ENCODE data around the gene SLIT2. TPM values are rescaled to one million over a fixed set of nuclear protein-coding genes. Genes with fewer than 3 reads are reported as not detected.

The SLIT2 gene
- total and polyA plus RNA-seq, 11 donors = 0.99 to 19.4 (median 4.0) TPM

DNA sequence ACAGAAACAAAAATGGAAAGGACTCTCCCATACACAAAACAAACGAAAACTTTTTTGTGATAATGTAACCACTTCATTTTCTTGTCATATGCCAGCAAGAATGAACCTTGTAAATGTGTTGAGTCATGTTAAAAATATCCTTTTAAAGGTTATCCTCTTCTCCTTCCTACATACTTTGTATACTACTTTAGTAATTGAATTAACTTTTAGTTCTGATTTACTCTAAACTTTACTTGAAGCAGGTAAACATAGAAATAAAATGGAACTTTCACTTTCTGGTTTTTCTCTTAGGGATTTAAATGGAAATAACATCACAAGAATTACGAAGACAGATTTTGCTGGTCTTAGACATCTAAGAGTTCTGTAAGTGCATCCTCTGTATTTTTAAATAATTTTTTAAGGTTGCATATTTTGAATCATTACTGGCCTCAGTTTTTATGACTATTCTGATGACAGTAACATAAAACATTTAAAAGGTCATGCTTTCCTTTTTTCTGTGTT, 4.7 kb downstream of the SLIT2 start:
- H3K4me1 ChIP-seq = peaks cover 0 to 38% (median 12%) of the 10 kb centered on the region in 12 donors
- ATAC-seq (no peak), DNase-seq (no peak)
- peaks cover 6 to 64% (median 32%) of the 10 kb centered on the region in 9 donors for H3K27me3 ChIP-seq
- no peak for TF ChIP-seq POLR2A (IDR thresholded peaks at IDR 0.05)
- TF ChIP-seq, protein P1, sequence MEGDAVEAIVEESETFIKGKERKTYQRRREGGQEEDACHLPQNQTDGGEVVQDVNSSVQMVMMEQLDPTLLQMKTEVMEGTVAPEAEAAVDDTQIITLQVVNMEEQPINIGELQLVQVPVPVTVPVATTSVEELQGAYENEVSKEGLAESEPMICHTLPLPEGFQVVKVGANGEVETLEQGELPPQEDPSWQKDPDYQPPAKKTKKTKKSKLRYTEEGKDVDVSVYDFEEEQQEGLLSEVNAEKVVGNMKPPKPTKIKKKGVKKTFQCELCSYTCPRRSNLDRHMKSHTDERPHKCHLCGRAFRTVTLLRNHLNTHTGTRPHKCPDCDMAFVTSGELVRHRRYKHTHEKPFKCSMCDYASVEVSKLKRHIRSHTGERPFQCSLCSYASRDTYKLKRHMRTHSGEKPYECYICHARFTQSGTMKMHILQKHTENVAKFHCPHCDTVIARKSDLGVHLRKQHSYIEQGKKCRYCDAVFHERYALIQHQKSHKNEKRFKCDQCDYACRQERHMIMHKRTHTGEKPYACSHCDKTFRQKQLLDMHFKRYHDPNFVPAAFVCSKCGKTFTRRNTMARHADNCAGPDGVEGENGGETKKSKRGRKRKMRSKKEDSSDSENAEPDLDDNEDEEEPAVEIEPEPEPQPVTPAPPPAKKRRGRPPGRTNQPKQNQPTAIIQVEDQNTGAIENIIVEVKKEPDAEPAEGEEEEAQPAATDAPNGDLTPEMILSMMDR (IDR thresholded peaks at IDR 0.05) = no peak
- 76 to 85% (median 82%) methylated on average over 2 of the region's 2 CpGs for WGBS, 4 donors
- no peaks in the 10 kb centered on the region for H3K36me3 ChIP-seq
- H3K4me3 ChIP-seq = peak overlapping the region in 6 of 12 donors; percentile 13 to 80 (median 70)
- intact Hi-C loops (cut with DNase I) = loop anchor here in 1 of 10 donors (10.0 kb wide), 1 partner anchor 1572 kb away; no protein-coding TSS in a partner anchor
- no peak overlapping the region for H3K27ac ChIP-seq
- H3K9me3 ChIP-seq = no peaks in the 10 kb centered on the region

GRCh38 chr4:20259707-20260106, 8.0 kb downstream of the SLIT2 start:
- no peaks in the 10 kb centered on the region for H3K9me3 ChIP-seq
- H3K4me1 ChIP-seq = peaks cover 0 to 5% (median 2%) of the 10 kb centered on the region in 12 donors
- intact Hi-C loops (cut with DNase I) = loop anchor here in 1 of 10 donors (10.0 kb wide), 1 partner anchor 1575 kb away; no protein-coding TSS in a partner anchor
- H3K27me3 ChIP-seq = peaks cover 0 to 43% (median 12%) of the 10 kb centered on the region in 9 donors
- no peak overlapping the region for H3K4me3 ChIP-seq
- no peak for DNase-seq
- H3K27ac ChIP-seq = no peak overlapping the region
- no peak for TF ChIP-seq POLR2A (IDR thresholded peaks at IDR 0.05)
- TF ChIP-seq, protein P1 (IDR thresholded peaks at IDR 0.05) = no peak
- no peak for ATAC-seq
- H3K36me3 ChIP-seq = peaks cover 0 to 3% (median 0%) of the 10 kb centered on the region in 9 donors

DNA sequence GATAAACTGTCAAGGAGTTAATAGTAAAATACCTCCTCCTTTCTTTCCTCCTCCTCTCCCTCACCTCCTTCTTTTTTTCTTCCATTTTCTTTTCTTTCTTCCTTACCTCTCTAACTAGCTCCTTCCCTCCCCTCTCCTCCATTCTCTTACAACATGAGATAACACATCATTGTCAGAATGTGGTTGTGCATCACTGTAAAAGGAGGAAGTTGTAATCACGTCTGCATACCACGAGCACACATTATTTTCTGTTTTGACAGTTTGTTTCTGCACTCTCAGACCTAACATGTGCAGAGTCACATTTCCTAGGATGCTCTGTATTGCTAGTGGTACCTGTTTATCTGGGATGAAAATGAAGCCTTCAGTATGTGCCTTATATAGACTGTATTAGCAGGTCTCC, 9.1 kb downstream of the SLIT2 start:
- 51 to 77% (median 74%) methylated on average over 2 of the region's 2 CpGs for WGBS, 4 donors
- intact Hi-C loops (cut with DNase I) = no loop called here
- DNase-seq (no peak), ATAC-seq (no peak)
- no peaks in the 10 kb centered on the region for H3K9me3 ChIP-seq
- H3K27me3 ChIP-seq = peaks cover 0 to 32% (median 4%) of the 10 kb centered on the region in 9 donors
- peaks cover 0 to 3% (median 0%) of the 10 kb centered on the region in 12 donors for H3K4me1 ChIP-seq
- H3K27ac ChIP-seq = no peak overlapping the region
- TF ChIP-seq, protein P1 (IDR thresholded peaks at IDR 0.05) = no peak
- TF ChIP-seq POLR2A (IDR thresholded peaks at IDR 0.05) = no peak
- peaks cover 0 to 3% (median 0%) of the 10 kb centered on the region in 9 donors for H3K36me3 ChIP-seq
- H3K4me3 ChIP-seq = no peak overlapping the region

DNA sequence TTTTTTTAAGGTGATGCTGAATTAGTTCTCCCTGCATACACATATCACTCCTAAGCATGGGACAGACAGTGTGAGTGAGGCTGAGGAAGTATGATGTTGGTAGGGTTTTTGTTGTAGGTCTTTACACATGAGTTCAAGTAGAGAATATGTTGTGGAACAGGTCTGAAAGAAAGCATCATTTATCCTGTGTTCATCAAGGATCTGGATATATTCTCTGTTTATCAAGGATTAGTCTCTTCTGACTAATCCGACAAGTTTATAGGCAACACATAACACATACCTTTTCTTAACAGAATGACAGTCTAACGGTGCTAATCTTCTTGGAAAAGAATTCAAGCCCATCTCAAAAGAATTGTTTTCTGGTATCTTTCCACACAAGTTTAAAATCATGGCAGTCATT, 10.5 kb downstream of the SLIT2 start:
- H3K4me1 ChIP-seq = peaks cover 0 to 7% (median 0%) of the 10 kb centered on the region in 12 donors
- intact Hi-C loops (cut with DNase I) = no loop called here
- H3K27ac ChIP-seq = no peak overlapping the region
- peaks cover 0 to 3% (median 0%) of the 10 kb centered on the region in 9 donors for H3K36me3 ChIP-seq
- ATAC-seq = no peak
- TF ChIP-seq, protein P1 (IDR thresholded peaks at IDR 0.05) = no peak
- TF ChIP-seq POLR2A (IDR thresholded peaks at IDR 0.05) = no peak
- no peaks in the 10 kb centered on the region for H3K9me3 ChIP-seq
- no peak for DNase-seq
- whole genome bisulfite sequencing, 4 donors = 82 to 89% (median 88%) methylated on average over 2 of the region's 2 CpGs
- H3K4me3 ChIP-seq = no peak overlapping the region
- peaks cover 0 to 21% (median 0%) of the 10 kb centered on the region in 9 donors for H3K27me3 ChIP-seq
